Measurements from ENCODE around the gene OR51B4.

OR51B4 gene

GRCh38 chr11:5291207-5291838 lies 10.4 kb downstream of the OR51B4 start:
- no peaks in the 10 kb centered on the region for H3K9me3 ChIP-seq (ENCODE audit: control insufficient read depth, insufficient read depth, low read length)
- H3K27me3 ChIP-seq (ENCODE audit: control insufficient read depth, insufficient read depth, low read length): no peaks in the 10 kb centered on the region
- no peaks in the 10 kb centered on the region for H3K36me3 ChIP-seq (ENCODE audit: control insufficient read depth, insufficient read depth, low read length)
- H3K9ac ChIP-seq (ENCODE audit: low read depth, low read length): no peak overlapping the region
- H3K4me3 ChIP-seq (ENCODE audit: low read depth, low read length): no peak overlapping the region
- no peaks in the 10 kb centered on the region for H3K4me1 ChIP-seq (ENCODE audit: control insufficient read depth, insufficient read depth, low read length)

- H3K4me1 ChIP-seq (ENCODE audit: control insufficient read depth, insufficient read depth, low read length): no peaks in the 10 kb centered on the region
- H3K9ac ChIP-seq (ENCODE audit: low read depth, low read length): no peak overlapping the region
- H3K36me3 ChIP-seq (ENCODE audit: control insufficient read depth, insufficient read depth, low read length): no peaks in the 10 kb centered on the region
- H3K9me3 ChIP-seq (ENCODE audit: control insufficient read depth, insufficient read depth, low read length): no peaks in the 10 kb centered on the region
- H3K27me3 ChIP-seq (ENCODE audit: control insufficient read depth, insufficient read depth, low read length): no peaks in the 10 kb centered on the region
- H3K4me3 ChIP-seq (ENCODE audit: low read depth, low read length): no peak overlapping the region
Observed at GRCh38 chr11:5290106-5290505, 11.6 kb downstream of the OR51B4 start.

DNA sequence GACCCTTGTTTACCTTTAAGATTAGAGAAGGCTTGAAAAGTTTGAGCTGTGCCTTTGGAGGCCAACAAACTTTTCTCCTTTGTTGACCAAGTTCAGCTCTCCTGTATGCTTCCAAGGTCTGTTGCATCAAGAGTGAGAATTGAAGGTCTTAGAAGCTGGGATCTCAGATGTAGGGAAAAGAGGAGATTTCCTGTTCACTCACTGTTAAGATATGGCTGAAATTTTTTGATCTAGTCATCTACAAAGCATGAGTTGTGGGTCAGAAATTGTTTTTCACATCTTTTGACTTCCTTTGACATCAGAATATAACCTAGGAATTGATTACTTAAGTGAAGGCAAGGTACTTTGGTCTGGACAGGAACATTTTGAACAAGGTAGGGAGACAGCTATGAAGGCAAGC lies 12.1 kb downstream of the OR51B4 start:
- H3K36me3 ChIP-seq (ENCODE audit: control insufficient read depth, insufficient read depth, low read length): no peaks in the 10 kb centered on the region
- H3K4me3 ChIP-seq (ENCODE audit: low read depth, low read length): no peak overlapping the region
- H3K4me1 ChIP-seq (ENCODE audit: control insufficient read depth, insufficient read depth, low read length): no peaks in the 10 kb centered on the region
- H3K27me3 ChIP-seq (ENCODE audit: control insufficient read depth, insufficient read depth, low read length): no peaks in the 10 kb centered on the region
- no peak overlapping the region for H3K9ac ChIP-seq (ENCODE audit: low read depth, low read length)
- no peaks in the 10 kb centered on the region for H3K9me3 ChIP-seq (ENCODE audit: control insufficient read depth, insufficient read depth, low read length)

DNA sequence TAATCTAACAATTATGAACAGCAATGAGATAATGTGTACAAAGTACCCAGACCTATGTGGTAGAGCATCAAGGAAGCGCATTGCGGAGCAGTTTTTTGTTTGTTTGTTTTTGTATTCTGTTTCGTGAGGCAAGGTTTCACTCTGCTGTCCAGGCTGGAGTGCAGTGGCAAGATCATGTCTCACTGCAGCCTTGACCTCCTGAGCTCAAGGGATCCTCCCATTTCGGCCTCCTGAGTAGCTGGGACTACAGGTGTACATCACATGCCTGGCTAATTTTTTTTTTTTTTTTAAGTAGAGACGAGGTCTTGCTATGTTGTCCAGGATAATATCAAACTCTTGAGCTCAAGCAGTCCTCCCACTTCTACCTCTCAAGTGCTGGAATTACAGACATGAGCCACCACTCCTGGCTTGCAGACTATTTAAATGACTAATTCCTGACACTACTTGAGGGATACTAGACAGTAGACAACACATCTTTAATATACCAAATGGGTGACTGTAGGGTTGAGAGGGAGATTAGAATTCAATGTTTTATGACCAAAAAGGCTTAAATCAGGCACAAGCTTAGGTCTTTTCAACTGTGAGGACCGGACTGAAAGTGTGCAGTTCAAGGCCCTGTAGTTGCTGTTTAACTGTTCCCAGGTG lies 12.7 kb downstream of the OR51B4 start:
- Histone ChIP-seq H3K9me3 (ENCODE audit: control insufficient read depth, insufficient read depth, low read length) (no peaks in the 10 kb centered on the region), H3K27me3 (ENCODE audit: control insufficient read depth, insufficient read depth, low read length) (no peaks in the 10 kb centered on the region), H3K36me3 (ENCODE audit: control insufficient read depth, insufficient read depth, low read length) (no peaks in the 10 kb centered on the region), H3K4me3 (ENCODE audit: low read depth, low read length) (no peak overlapping the region), H3K4me1 (ENCODE audit: control insufficient read depth, insufficient read depth, low read length) (no peaks in the 10 kb centered on the region), H3K9ac (ENCODE audit: low read depth, low read length) (no peak overlapping the region)

- Histone ChIP-seq H3K4me1 (ENCODE audit: control insufficient read depth, insufficient read depth, low read length) (no peaks in the 10 kb centered on the region), H3K9ac (ENCODE audit: low read depth, low read length) (no peak overlapping the region), H3K9me3 (ENCODE audit: control insufficient read depth, insufficient read depth, low read length) (no peaks in the 10 kb centered on the region), H3K4me3 (ENCODE audit: low read depth, low read length) (no peak overlapping the region), H3K27me3 (ENCODE audit: control insufficient read depth, insufficient read depth, low read length) (no peaks in the 10 kb centered on the region), H3K36me3 (ENCODE audit: control insufficient read depth, insufficient read depth, low read length) (no peaks in the 10 kb centered on the region)
Observed at GRCh38 chr11:5288108-5288905, 13.4 kb downstream of the OR51B4 start.

- no peaks in the 10 kb centered on the region for H3K27me3 ChIP-seq (ENCODE audit: control insufficient read depth, insufficient read depth, low read length)
- H3K36me3 ChIP-seq (ENCODE audit: control insufficient read depth, insufficient read depth, low read length): no peaks in the 10 kb centered on the region
- no peaks in the 10 kb centered on the region for H3K4me1 ChIP-seq (ENCODE audit: control insufficient read depth, insufficient read depth, low read length)
- no peak overlapping the region for H3K9ac ChIP-seq (ENCODE audit: low read depth, low read length)
- no peaks in the 10 kb centered on the region for H3K9me3 ChIP-seq (ENCODE audit: control insufficient read depth, insufficient read depth, low read length)
- H3K4me3 ChIP-seq (ENCODE audit: low read depth, low read length): no peak overlapping the region
Observed at GRCh38 chr11:5286901-5287300, 14.8 kb downstream of the OR51B4 start.

DNA sequence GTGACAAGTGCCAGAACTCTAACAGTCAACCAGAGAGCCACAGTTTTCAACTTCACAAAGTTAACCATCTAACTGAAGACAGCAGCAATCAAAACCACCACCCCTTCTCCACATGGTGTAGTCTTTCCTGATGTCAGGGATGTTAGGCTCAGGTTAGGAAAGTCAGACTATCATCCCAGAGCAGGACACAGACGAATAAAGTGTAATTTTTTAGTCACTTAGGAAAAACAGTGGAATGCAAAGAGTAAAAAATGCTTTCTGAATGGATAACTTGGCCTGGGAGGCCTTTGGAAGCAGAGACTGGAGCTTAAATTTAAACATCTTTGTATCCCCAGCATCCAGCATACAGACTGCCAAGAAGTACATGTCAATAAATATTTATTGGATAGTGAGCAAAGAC lies 15.4 kb downstream of the OR51B4 start:
- no peak overlapping the region for H3K4me3 ChIP-seq (ENCODE audit: low read depth, low read length)

DNA sequence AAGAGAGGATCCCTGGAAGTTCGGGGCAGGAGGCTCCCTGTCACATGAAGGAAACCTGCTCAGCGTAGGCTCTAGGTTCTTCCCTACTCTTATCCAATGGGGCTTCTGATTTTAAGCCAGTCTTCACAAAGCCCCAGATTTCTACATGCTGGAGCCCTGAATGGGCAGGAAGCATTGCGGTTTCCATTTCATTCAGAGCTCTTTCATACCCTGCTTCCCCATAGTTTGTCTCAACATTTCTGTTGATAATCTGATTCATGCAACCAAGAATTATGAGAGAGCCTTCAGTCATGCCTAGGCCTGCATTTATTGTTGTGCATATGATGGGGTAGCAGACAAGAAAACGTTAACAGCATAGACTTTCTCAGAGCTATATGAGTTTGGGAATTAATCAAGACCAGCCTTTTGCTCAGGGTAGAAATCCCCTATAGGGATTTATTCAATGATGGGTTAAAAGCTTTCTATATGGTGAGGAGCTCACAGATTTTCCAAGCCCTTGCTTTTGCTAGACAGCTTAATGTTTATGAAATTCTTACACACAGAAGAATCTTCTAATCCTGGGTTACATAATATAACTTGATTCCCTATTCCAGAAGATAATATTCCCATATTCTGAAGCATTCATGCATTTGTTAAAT lies 15.9 kb downstream of the OR51B4 start:
- Histone ChIP-seq H3K4me1 (ENCODE audit: control insufficient read depth, insufficient read depth, low read length) (no peaks in the 10 kb centered on the region), H3K36me3 (ENCODE audit: control insufficient read depth, insufficient read depth, low read length) (no peaks in the 10 kb centered on the region), H3K27me3 (ENCODE audit: control insufficient read depth, insufficient read depth, low read length) (no peaks in the 10 kb centered on the region), H3K4me3 (ENCODE audit: low read depth, low read length) (no peak overlapping the region), H3K9ac (ENCODE audit: low read depth, low read length) (no peak overlapping the region), H3K9me3 (ENCODE audit: control insufficient read depth, insufficient read depth, low read length) (no peaks in the 10 kb centered on the region)

More for the DNA sequence above, 15.4 kb downstream of the OR51B4 start:
- no peaks in the 10 kb centered on the region for H3K36me3 ChIP-seq (ENCODE audit: control insufficient read depth, insufficient read depth, low read length)
- no peak overlapping the region for H3K9ac ChIP-seq (ENCODE audit: low read depth, low read length)
- no peaks in the 10 kb centered on the region for H3K4me1 ChIP-seq (ENCODE audit: control insufficient read depth, insufficient read depth, low read length)
- no peaks in the 10 kb centered on the region for H3K9me3 ChIP-seq (ENCODE audit: control insufficient read depth, insufficient read depth, low read length)
- H3K27me3 ChIP-seq (ENCODE audit: control insufficient read depth, insufficient read depth, low read length): no peaks in the 10 kb centered on the region

DNA sequence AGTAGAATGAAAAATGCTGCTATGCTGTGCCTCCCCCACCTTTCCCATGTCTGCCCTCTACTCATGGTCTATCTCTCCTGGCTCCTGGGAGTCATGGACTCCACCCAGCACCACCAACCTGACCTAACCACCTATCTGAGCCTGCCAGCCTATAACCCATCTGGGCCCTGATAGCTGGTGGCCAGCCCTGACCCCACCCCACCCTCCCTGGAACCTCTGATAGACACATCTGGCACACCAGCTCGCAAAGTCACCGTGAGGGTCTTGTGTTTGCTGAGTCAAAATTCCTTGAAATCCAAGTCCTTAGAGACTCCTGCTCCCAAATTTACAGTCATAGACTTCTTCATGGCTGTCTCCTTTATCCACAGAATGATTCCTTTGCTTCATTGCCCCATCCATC lies 17.1 kb downstream of the OR51B4 start:
- H3K9ac ChIP-seq (ENCODE audit: low read depth, low read length): no peak overlapping the region
- no peaks in the 10 kb centered on the region for H3K27me3 ChIP-seq (ENCODE audit: control insufficient read depth, insufficient read depth, low read length)
- no peak overlapping the region for H3K4me3 ChIP-seq (ENCODE audit: low read depth, low read length)

GRCh38 chr11:5283882-5284281 lies 17.9 kb downstream of the OR51B4 start:
- no peaks in the 10 kb centered on the region for H3K9me3 ChIP-seq (ENCODE audit: control insufficient read depth, insufficient read depth, low read length)
- no peaks in the 10 kb centered on the region for H3K4me1 ChIP-seq (ENCODE audit: control insufficient read depth, insufficient read depth, low read length)
- H3K27me3 ChIP-seq (ENCODE audit: control insufficient read depth, insufficient read depth, low read length): no peaks in the 10 kb centered on the region
- H3K4me3 ChIP-seq (ENCODE audit: low read depth, low read length): no peak overlapping the region
- no peaks in the 10 kb centered on the region for H3K36me3 ChIP-seq (ENCODE audit: control insufficient read depth, insufficient read depth, low read length)
- H3K9ac ChIP-seq (ENCODE audit: low read depth, low read length): no peak overlapping the region

More for the DNA sequence above, 17.1 kb downstream of the OR51B4 start:
- H3K4me1 ChIP-seq (ENCODE audit: control insufficient read depth, insufficient read depth, low read length): no peaks in the 10 kb centered on the region
- H3K36me3 ChIP-seq (ENCODE audit: control insufficient read depth, insufficient read depth, low read length): no peaks in the 10 kb centered on the region
- H3K9me3 ChIP-seq (ENCODE audit: control insufficient read depth, insufficient read depth, low read length): no peaks in the 10 kb centered on the region

DNA sequence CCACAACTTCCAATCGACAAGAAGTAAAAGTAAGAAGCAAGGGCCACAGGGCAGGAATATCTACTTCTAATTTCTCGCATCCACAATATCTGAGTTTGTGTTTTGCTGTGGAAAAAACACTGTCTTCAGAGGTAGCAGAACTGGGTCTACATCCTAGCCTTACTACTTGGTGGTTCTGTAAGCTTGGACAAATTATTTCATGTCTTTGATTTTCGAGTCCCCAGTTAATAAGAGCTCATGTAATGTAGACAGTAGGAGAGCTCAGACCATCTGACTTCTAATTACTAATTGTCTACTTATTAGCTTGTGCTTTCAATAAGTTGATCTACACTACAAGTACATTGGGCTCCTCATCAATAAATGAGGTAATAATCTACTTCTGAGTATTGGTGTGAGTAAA lies 18.7 kb downstream of the OR51B4 start:
- no peak overlapping the region for H3K9ac ChIP-seq (ENCODE audit: low read depth, low read length)
- H3K36me3 ChIP-seq (ENCODE audit: control insufficient read depth, insufficient read depth, low read length): no peaks in the 10 kb centered on the region
- no peak overlapping the region for H3K4me3 ChIP-seq (ENCODE audit: low read depth, low read length)
- H3K4me1 ChIP-seq (ENCODE audit: control insufficient read depth, insufficient read depth, low read length): no peaks in the 10 kb centered on the region
- H3K27me3 ChIP-seq (ENCODE audit: control insufficient read depth, insufficient read depth, low read length): no peaks in the 10 kb centered on the region
- no peaks in the 10 kb centered on the region for H3K9me3 ChIP-seq (ENCODE audit: control insufficient read depth, insufficient read depth, low read length)
